OCI-M2 (cell line): Measurements from ENCODE around the gene MED25.

Experiments
- DNase-seq: peaks from one replicate; lab custom pipeline; 2025; ENCODE audit not compliant: unreplicated experiment; lab: John Stamatoyannopoulos, UW

Gene MED25

DNA sequence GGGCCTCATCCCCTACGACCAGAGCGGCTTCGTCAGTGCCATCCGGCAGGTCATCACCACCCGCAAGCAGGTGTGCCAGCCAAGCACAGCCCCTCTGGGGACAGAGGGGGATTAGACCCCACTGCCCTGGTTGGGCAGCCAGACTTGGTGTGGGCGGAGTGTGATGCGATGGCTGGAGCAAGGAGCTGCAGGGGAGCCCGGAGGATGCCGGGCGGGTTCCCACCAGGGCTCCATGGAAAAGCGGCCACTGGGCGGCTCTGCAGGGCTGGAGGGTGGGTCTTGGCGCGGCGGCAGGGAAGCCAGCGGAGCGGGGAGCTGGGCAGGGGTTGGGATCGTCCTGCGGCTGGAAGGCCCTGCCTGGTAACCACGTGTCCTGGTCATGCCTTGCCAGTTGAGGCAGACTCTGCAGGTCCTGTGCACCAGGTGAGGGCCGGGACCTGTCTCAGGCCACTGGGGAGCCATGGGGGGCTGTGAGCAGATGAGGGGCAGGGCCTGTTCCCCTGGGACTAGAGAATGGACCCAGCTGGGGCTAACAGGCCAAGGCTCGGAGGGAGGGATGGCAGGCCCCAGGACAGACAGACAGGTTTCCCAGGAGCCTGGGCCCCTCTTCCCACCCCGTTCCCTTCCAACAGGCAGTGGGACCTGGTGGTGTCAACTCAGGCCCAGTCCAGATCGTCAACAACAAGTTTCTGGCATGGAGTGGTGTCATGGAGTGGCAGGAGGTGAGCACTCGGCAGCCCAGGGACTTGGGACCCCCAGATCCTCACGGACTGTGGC, 39.2 kb downstream of the MED25 start:
- DNase-seq: no peak

DNA sequence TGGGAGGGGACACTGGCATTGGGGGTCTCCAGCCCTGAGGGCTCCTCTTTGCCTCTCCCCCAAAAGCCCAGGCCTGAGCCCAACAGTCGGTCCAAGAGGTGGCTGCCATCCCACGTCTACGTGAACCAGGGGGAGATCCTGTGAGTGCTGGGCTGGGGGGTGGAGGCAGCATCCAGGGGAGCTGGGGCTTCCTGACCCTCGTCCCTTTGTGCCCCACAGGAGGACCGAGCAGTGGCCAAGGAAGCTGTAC, 39.7 kb downstream of the MED25 start:
- DNase-seq: no peak

DNA sequence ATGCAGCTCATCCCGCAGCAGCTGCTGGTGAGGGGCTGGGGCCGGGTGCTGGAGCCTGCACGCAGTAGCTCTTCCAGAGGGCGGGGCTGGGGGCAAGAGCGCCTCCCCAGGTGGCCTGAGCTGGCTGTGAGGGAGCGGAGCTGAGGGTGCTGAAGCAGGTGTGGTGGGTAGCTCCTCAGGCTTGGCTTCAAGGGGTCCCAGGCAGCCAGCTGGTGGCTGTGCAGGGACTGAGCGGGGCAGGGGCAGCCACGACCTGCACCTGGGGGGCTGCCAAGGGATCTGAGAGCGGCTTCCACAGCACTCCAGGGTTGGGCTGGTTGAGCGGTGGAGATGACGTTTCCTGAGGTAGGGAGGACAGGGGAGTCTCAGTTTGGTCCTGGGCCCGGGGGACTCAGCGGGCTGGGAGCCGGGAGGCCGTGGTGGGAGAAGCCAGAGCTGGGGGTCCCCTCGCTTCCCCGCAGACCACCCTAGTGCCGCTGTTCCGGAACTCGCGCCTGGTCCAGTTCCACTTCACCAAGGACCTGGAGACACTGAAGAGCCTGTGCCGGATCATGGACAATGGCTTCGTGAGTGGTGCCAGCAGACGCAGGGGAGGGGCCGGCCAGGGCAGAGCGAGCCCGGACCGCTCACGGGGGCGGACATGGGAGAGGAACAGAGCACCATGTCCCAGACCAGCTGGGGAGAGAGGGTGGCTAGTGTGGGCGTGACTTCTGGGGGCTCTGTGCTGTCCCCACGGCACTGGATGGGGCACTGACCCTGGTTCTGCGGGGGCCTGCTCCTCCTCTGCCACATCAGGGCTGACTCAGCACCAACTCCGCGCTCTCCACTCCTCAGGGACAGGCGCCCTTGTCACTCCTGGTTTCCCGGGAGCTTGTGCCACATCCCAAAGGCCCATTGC, 40.2 kb downstream of the MED25 start:
- DNase-seq: no peak

DNA sequence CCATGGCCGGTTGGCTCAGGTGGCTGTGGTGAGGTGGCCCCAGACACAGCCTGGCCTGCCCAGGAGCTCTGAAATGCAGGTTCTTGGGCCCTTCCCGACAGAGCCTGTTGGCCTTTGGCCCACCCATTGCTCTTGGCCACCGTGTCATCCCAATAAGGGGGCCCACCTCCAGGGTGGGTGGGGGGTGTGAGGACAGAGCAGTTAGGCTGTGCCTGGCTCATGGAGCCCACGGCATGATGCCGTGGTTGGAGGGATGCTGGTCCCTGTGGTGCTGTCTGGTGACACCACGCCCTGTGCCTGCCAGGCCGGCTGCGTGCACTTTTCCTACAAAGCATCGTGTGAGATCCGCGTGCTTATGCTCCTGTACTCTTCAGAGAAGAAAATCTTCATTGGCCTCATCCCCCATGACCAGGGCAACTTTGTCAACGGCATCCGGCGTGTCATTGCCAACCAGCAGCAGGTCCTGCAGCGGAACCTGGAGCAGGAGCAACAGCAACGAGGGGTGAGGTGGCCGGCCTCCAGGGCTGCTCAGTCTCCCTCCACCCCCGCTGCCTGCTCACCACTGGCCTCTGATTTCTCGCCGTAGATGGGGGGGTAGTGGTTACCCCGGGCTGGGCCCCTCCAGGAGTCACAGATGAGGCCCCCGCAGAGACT, 41.7 kb downstream of the MED25 start:
- DNase-seq: no peak

DNA sequence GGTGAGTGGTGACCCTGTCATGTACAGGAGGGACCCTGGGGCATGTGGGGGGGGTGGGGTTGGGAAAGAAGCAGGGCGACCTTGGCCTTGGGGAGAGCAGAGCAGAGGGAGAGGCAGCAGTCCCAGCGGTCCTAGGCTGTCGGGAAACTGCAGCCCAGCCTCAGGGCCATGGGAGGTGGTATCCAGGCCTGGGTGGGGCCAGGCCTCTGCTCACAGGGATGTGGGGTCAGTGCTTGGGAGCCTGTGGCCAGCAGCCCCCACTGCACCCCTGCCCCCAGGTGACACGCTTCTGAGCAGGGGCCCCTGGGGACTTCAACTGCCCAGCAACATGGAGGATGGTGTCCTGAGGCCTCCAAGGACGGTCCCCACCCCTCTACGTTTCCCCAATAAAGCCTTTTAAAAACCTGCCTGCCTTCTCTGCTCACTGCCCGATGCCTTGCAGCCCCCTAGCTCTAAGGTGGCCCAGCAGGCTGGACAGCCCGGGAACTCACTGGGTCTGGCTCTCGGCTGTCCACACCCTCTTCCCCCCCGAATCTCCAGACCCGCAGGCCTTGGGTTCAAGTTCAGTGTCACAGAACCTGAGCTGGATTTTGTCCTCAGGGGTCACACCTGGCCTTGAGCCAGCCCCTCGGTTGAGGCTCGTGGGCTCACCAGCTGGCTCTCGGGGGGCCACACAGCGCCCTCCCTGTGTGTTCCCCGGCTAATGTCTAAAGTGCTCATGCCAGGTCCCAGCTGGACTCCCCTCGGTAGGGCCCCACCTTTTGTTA, 42.4 kb downstream of the MED25 start:
- no peak for DNase-seq

DNA sequence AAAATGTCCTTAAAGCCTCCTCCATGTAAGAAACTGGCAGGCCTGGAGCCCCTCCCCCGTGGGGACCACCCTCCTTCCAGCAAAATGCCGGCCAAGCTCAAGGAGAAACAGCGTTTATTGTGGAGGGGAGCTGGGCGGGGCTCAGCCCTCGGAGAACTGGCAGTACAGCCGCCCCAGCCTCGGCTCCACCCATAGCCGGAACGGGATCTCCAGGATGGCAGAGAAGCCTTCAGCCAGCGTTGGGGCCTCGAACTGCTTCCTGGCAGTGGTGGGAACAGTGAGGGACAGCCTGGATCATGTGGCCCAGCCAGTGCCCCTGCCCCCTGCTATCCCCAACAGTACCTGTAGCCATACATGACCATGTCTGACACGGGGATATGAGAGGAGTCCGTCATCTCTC, 43.0 kb downstream of the MED25 start:
- no peak for DNase-seq

DNA sequence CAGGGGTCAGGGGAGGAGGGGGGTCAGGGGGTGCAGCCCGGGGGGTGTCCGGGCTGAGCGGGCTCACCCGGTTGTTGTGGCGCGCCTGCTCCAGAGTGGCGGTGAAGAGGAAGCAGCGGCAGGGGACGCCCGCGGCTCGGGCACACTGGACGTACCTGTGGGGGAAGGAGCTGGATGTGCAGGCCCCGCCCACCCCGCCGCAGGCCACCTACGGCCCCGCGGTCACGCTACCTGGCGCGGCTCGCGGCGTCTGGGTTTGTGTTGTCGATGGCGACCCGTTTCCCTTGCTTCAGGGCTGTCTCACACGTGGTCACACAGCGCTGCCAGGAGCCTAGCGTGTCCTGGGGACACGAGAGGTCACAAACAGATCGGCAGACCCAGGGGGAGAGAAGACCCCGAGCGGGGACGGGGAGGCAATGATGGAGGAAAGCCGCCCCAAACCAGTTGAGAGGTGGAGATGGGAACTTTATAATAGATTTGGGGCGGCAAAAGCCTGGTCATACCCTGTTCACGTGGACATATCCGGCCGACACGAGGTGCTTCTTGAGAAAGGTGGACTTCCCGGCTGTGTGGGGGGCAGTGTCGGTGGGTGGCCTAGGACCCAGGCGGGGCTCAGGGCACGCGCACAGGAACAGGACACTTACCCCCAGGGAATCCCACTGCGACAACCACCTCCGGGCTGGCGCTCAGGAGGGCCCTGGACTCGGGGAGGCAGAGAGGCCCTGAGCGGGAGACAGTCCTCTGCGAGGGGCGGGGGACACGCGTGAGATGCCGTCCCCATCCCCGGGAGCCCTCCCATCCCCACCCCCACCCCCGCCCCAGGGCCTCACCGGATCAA, 43.7 kb downstream of the MED25 start:
- DNase-seq: no peak

DNA sequence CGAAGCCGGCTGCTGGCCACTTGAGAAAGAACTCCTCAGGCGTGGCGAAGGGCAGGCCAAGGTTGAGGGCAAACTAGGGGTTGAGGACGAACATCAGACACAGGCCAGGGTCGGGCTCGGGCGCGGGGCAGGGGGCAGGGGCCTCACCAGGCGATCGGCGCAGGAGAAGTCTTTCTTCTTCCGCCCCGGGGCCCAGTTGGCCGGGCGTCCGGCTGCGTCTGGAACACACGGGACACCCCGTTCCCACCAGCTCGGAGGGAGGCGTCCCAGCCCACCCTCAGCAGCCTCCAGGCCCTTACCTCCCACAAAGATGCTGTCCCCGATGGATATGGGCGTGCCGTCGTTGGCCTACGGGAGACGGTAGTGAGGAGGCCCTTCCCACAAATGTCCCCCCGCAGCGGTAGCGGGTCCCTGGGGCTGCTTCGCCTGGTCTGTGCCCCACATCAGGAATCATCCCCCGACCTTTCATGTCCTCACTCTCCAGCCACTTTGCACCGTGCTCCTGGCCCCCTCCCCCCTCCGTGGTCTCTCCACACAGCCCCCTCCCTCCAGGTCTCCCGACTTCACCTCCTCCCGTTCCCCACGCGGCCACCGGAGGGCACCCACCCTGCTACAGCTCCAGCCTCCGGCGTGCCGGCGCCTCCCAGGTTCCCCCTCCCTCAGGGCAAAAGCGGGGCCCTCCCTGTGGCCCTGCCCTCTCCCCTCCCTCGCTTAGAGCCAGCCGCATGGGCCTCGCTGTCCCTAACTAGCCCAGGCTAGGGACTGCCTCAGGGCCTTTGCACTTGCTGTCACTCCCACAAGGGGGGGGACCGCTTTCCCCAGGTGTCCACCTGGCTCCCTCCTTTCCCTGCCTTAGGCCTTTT, 44.5 kb downstream of the MED25 start:
- DNase-seq: no peak

DNA sequence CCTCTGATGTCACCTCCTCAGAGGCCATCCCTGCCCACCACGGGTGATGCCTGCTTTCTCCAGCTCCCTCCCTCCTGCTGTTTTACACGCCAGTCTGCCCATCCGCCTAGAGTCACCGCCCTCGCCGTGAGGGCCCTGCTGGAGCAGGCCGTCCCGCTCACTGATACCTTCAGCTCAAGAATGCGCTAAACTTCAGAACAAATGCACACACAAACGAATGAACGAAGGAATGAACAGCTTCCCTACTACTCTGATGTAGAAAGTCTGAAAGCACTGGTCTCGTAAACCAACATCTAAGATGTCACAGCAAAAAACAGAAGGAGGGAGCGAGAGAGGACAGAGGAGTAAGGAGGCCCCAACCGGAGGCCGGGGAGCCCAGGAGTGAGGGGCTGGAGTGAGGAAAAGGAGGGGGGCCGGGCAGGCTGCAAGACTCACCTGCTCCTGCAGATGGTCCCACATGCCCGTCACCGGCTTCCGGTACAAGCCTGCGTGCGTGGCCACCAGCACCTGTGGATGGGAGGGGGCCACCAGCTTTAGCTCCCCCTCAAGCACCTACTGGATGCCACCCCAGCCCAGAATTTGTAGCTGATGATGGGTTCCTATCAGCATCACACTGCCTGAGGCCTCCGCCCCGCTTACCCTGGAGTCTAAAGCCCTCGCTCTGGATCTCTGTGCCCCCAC, 45.3 kb downstream of the MED25 start:
- no peak for DNase-seq

DNA sequence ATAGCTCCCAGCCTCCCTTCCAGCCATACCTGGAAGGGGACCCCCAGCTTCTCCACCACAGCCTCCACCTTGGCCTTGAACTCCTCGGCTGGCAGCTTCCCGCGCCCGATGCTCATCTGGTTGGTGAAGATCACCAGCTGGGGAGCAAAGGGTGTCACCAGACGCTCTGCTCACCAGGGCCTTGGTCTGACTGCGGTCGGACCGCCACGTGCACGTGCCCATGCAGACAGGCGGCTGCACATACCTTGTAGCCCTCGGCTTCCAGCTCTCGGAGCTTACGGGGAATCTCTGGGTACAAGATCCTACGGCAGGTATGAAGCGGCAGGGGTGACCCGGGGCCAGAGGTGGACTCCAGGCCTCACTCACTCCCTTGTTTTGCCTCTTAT, 45.8 kb downstream of the MED25 start:
- no peak for DNase-seq

DNA sequence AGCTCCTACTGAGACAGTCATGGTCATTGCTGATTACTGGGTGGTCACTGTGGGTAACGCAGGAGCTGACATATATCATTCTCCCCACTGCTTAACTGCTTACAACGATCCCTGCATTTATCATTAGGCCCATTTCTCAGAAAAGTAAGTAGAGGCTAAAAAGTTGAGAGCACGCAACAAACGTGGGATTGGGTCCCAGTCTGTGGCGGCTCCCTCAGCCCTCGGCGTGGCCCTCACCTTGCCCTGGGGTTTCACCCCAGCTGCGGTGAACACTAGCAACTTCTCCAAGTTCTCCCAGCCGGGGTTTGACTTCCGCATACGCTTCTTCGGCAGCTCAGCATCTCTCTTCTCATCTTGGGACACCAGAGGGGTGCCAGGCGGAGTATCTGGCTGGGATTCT, 46.8 kb downstream of the MED25 start:
- DNase-seq: no peak

DNA sequence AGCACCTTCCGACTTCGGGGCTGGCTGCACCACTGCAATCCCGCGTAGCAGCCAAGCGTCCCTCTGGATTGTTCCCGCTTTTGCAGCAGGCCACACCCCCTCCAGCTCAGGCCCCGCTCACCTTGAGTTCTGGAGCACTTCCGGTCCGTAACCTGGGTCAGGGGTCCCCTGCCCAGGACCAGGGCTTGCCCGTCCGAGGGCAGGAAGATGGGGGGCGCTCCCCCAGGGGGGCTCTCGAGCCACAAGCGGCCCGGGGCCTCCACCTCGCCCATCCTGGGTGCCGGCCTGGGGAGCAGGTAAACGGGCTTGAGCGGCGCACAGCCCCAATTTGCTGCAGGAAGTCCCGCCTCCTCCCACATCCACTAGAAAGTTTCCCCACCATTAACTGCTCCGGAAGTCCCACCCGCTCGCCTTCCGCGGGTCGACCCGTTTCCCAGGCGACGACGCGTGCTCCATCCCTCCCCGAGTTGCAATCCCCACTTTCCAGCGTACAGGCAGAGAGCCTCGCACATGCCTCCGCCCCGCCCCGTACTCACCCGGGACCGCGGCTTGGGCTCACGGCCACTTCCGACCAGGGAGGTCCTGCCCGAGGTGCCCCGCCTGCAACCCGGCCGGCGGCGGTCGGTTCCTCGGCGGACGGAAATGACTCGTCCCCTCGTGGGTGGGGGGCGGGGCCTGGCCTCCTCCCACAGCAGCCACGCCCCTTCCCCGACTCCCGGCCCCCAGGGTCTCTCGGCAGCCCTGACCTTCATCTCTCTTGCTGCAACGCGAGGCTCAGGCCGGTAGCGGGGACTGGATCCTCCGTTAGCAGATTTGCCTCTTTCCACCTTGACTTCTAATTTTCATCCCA, 49.1 kb downstream of the MED25 start, which contains the start of gene PNKP:
Gene PNKP, minus strand, starts transcription at position 644 of the 850 bp plus-strand sequence. Its CDS starts 372 bp downstream, at position 272.
- DNase-seq: peak; percentile 88

DNA sequence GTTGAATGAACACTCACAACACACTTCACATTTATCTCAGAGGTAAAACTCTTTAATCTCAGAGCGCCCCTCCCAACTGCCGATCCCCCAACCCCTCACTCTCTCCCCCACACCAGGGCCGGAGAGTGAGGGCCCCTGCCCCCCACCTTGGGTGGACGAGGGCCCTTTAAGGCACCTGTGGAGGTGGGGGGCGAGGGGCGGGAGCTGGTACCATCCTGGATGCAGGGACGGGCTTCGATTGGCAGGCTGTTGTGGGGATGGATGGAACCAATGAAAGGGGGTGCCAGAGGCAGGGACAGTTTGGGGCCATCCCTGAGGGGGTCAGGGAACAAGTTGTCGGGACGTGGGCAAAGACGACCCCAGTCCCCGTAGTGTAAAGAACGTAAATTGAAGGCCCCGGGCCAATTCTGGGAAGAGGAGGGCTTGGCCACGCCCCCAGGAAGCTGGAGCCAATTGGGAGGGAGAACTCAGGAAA, 51.0 kb downstream of the MED25 start:
- no peak for DNase-seq

DNA sequence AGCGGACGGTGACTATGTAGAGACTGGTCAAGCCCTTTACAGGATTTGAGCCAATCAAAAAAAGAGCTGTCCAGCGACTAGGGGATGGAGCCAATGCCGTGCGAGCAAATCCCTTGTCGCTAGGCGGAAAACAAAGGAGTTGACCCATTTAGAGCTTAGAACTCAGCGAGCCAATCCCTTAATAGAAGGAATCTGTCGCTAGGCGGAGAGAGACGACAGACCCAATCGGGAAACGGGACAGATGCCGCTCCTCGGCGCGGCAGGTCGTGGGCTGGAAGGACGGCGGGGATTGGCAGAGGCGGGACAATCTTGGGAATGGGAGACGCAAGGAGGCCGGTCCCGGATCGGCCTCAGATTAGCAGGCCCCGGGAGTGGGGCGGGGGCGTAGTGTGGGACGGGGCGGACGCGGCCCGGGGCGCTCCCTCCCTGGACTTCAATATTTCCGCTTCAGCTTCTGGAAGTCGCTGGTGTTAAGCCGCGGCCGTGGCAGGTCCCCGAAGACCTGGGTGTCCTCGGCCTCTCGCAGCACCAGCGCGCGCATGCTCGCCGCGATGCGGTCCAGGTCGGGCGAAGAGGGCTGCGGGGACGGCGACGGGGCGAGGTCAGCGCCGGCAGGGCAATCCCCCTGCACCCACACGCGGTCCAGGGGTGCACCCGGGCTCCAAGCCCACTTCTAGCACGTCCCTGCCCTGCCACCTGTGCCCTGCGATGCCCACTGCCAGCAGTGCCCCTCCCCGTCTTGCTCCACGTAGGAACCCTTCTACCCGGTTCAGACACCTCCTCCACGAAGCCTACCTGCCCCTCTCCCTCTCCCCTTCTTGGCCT, 51.6 kb downstream of the MED25 start:
- DNase-seq: peak; percentile 98

DNA sequence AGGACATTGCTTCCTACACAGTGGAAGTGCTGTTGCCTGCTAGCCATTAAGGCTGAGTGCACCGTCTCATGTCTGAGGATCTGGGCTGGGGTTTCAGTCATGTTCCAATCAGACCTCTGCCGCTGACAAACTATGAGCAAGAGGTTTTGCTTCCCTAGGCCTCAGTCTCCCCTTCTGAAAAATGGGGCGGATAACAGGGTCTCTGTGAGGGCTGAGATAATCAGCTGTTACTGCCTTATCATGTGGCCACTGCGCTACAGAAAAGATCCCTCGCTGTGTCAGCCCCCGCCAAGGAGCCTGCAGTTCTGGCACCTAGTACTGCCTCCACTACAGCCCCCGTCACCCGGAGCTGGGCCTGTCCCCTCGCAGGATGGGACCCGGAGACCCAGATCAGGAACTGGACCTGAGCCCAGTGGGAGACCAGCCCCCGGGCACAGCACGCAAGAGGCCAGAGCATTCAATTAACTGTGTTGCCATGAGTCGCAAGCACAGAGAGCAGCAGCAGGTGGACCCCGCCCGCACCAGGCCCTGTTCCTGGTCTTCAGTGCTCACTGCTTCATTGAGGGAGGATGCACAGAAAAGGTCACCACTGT, 52.3 kb downstream of the MED25 start:
- DNase-seq: no peak

DNA sequence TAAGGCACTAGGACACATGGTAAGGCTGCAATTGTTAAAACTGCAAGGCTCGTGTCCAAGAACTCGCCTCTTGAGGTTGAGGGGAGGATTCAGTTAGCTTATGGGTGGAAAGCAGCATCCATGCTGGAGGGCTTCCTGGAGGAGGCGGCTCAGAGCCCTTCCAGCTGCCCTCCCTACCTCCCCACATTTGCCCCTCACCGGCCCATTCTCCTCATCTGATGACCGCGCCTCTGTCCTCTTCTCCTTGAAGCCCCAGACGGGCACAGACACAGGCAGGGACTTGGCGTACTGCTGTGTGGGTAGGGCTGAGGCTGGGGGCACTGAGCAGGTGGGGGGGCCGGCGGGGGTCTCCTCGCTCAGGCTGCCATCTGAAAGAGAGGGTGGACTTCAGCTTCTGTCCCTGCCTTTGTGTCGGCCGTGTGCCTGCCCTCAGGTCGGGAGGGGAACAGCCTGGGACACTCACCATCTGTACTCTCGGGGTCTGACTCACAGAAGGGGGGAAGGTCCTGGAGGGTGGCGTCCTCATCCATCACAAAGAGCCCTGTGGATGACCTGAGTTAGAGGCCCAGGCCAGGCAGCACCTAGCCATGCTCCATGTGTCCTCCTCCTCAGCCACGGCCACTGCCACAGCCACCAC, 53.4 kb downstream of the MED25 start:
- DNase-seq: no peak
